ENCODE data around the gene CFAP97D1.

- no peak for TF ChIP-seq EZH2 (IDR thresholded peaks at IDR 0.05; ENCODE audit: borderline replicate concordance, insufficient read depth, low read depth, low read length, poor library complexity, severe bottlenecking)
- TF ChIP-seq, protein P1, sequence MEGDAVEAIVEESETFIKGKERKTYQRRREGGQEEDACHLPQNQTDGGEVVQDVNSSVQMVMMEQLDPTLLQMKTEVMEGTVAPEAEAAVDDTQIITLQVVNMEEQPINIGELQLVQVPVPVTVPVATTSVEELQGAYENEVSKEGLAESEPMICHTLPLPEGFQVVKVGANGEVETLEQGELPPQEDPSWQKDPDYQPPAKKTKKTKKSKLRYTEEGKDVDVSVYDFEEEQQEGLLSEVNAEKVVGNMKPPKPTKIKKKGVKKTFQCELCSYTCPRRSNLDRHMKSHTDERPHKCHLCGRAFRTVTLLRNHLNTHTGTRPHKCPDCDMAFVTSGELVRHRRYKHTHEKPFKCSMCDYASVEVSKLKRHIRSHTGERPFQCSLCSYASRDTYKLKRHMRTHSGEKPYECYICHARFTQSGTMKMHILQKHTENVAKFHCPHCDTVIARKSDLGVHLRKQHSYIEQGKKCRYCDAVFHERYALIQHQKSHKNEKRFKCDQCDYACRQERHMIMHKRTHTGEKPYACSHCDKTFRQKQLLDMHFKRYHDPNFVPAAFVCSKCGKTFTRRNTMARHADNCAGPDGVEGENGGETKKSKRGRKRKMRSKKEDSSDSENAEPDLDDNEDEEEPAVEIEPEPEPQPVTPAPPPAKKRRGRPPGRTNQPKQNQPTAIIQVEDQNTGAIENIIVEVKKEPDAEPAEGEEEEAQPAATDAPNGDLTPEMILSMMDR (IDR thresholded peaks at IDR 0.05), result no peak
These were observed 30.6 kb downstream of the CFAP97D1 start for GRCh38 chr17:43810823-43811222.

Data from B cell (primary cell).